Measurements from ENCODE around the gene C12orf57. TPM values are rescaled to one million over a fixed set of nuclear protein-coding genes. Genes with fewer than 3 reads are reported as not detected.

Gene C12orf57
- total and polyA plus RNA-seq, 2 experiments from 2014 or later = 208 to 260 TPM

GRCh38 chr12:6979021-6979420 lies 35.2 kb downstream of the C12orf57 start:
- Histone ChIP-seq H3K27me3 (no peaks in the 10 kb centered on the region), H3K4me1 (ENCODE audit: low read depth) (no peaks in the 10 kb centered on the region), H3K27ac (peak overlapping the region; percentile 76), H3K9me3 (ENCODE audit: low read depth) (no peaks in the 10 kb centered on the region), H3K36me3 (peaks cover 41% of the 10 kb centered on the region), H3K4me3 (no peak overlapping the region)
- no peak for DNase-seq (ENCODE audit: low read depth in 1 of 2, low spot score in 1 of 2)
- TF ChIP-seq CTCF (IDR thresholded peaks at IDR 0.05; ENCODE audit: low read depth, low read length) = no peak

- Histone ChIP-seq H3K4me3 (no peak overlapping the region), H3K27ac (no peak overlapping the region), H3K9me3 (ENCODE audit: low read depth) (no peaks in the 10 kb centered on the region), H3K4me1 (ENCODE audit: low read depth) (no peaks in the 10 kb centered on the region), H3K27me3 (no peaks in the 10 kb centered on the region), H3K36me3 (peaks cover 38% of the 10 kb centered on the region)
- no peak for DNase-seq (ENCODE audit: low read depth in 1 of 2, low spot score in 1 of 2)
- TF ChIP-seq CTCF (IDR thresholded peaks at IDR 0.05; ENCODE audit: low read depth, low read length) = no peak
Measured at GRCh38 chr12:6979453-6979852, 35.6 kb downstream of the C12orf57 start.

DNA sequence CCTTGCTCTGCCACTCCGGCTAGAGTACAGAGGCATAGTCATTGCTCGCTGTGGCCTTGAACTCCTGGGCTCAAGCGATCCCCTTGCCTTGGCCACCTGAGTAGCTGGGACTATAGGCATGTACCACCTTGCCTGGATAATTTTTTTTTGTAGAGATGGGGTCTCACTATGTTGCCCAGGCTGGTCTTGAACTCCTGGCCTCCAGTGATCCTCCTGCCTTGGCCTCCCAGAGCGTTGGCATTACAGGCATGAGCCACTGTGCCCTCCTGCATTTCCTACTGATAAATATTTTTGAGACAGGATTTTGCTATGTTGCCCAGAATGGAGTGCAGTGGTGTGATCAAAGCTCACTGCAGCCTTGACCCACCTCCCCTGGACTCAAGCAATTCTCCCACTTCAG lies 36.3 kb downstream of the C12orf57 start:
- H3K4me1 ChIP-seq (ENCODE audit: low read depth) = no peaks in the 10 kb centered on the region
- no peaks in the 10 kb centered on the region for H3K27me3 ChIP-seq
- H3K36me3 ChIP-seq = peaks cover 32% of the 10 kb centered on the region
- DNase-seq (ENCODE audit: low read depth in 1 of 2, low spot score in 1 of 2) = no peak
- H3K27ac ChIP-seq = no peak overlapping the region
- no peaks in the 10 kb centered on the region for H3K9me3 ChIP-seq (ENCODE audit: low read depth)
- TF ChIP-seq CTCF (IDR thresholded peaks at IDR 0.05; ENCODE audit: low read depth, low read length) = no peak
- no peak overlapping the region for H3K4me3 ChIP-seq

- Histone ChIP-seq H3K4me3 (no peak overlapping the region), H3K27ac (no peak overlapping the region), H3K4me1 (ENCODE audit: low read depth) (no peaks in the 10 kb centered on the region), H3K27me3 (no peaks in the 10 kb centered on the region), H3K9me3 (ENCODE audit: low read depth) (no peaks in the 10 kb centered on the region), H3K36me3 (peaks cover 25% of the 10 kb centered on the region)
- TF ChIP-seq CTCF (IDR thresholded peaks at IDR 0.05; ENCODE audit: low read depth, low read length) = no peak
- no peak for DNase-seq (ENCODE audit: low read depth in 1 of 2, low spot score in 1 of 2)
Measured at GRCh38 chr12:6980740-6981139, 36.9 kb downstream of the C12orf57 start.

GRCh38 chr12:6981152-6982052 lies 37.6 kb downstream of the C12orf57 start:
- DNase-seq (ENCODE audit: low read depth in 1 of 2, low spot score in 1 of 2) = no peak
- no peaks in the 10 kb centered on the region for H3K27me3 ChIP-seq
- no peak overlapping the region for H3K27ac ChIP-seq
- TF ChIP-seq CTCF (IDR thresholded peaks at IDR 0.05; ENCODE audit: low read depth, low read length) = no peak
- peaks cover 23% of the 10 kb centered on the region for H3K36me3 ChIP-seq
- no peaks in the 10 kb centered on the region for H3K4me1 ChIP-seq (ENCODE audit: low read depth)
- no peaks in the 10 kb centered on the region for H3K9me3 ChIP-seq (ENCODE audit: low read depth)
- no peak overlapping the region for H3K4me3 ChIP-seq
